GM23338 (cell line): ENCODE data around the gene TATDN3. TPM values are rescaled to one million over a fixed set of nuclear protein-coding genes. Genes with fewer than 3 reads are reported as not detected.
"Not testable (repeated sequence)": the region's sequence is repeated elsewhere in the genome, so short reads cannot be mapped to it uniquely, and the experiment has no call there.

Experiments used
- ATAC-seq: fragments of 200-7000 bp; cut with Tn5 transposase; 3 replicates; pipeline ENCODE4 v1.9.1; 2020
- DNase-seq: peaks from one replicate; pipeline ENCODE4 v3.0.0-alpha.2; 2015; ENCODE audit warnings: low spot score
- H2AFZ ChIP-seq: fragments of 200-600 bp; sonication (generic); 2 replicates; pipeline ENCODE4 v1.8.0; 2016; ENCODE audit warnings: antibody characterized with exemption, mild to moderate bottlenecking, moderate library complexity
- H3F3A ChIP-seq: fragments of 200-600 bp; sonication (generic); replicated peaks from 2 replicates; pipeline ENCODE4 v1.8.0; 2017; ENCODE audit warnings: antibody characterized with exemption, mixed run types, low read depth
- H3K27ac ChIP-seq: fragments of 200-600 bp; sonication (generic); 2 replicates; pipeline ENCODE4 v1.6.1; 2016; ENCODE audit warnings: low read depth
- H3K27me3 ChIP-seq: fragments of 200-600 bp; sonication (generic); 2 replicates; pipeline ENCODE4 v1.8.0; 2016; ENCODE audit warnings: mild to moderate bottlenecking, mixed run types, moderate library complexity; ENCODE audit not compliant: insufficient read depth
- H3K36me3 ChIP-seq: fragments of 200-600 bp; sonication (generic); 2 replicates; pipeline ENCODE4 v1.8.0; 2016; ENCODE audit warnings: mild to moderate bottlenecking; ENCODE audit not compliant: insufficient read depth
- H3K4me1 ChIP-seq: fragments of 200-600 bp; sonication (generic); 2 replicates; pipeline ENCODE4 v1.8.0; 2016; ENCODE audit warnings: mild to moderate bottlenecking, moderate library complexity; ENCODE audit not compliant: insufficient read depth
- H3K4me2 ChIP-seq: fragments of 200-600 bp; sonication (generic); 2 replicates; pipeline ENCODE4 v1.7.1; 2017; ENCODE audit warnings: mixed run types
- H3K4me3 ChIP-seq: fragments of 200-600 bp; sonication (generic); 2 replicates; pipeline ENCODE4 v1.6.1; 2016; ENCODE audit warnings: mixed run types
- H3K79me2 ChIP-seq: fragments of 200-600 bp; sonication (generic); replicated peaks from 2 replicates; pipeline ENCODE4 v1.8.0; 2017; ENCODE audit warnings: mild to moderate bottlenecking; ENCODE audit not compliant: insufficient read depth
- H3K9me2 ChIP-seq: fragments of 200-600 bp; sonication (generic); 2 replicates; pipeline ENCODE4 v1.8.0; 2017; ENCODE audit not compliant: insufficient read depth
- H4K20me1 ChIP-seq: fragments of 200-600 bp; sonication (generic); replicated peaks from 2 replicates; pipeline ENCODE4 v1.8.0; 2017; ENCODE audit warnings: mild to moderate bottlenecking; ENCODE audit not compliant: insufficient read depth
- H3K27ac Mint-ChIP-seq: 2 replicates; pipeline ENCODE4 v1.8.0; 2020; ENCODE audit warnings: inconsistent platforms, mild to moderate bottlenecking, moderate library complexity, mixed read lengths
- H3K27me3 Mint-ChIP-seq: 3 replicates; pipeline ENCODE4 v1.8.0; 2022; ENCODE audit warnings: low read depth, mild to moderate bottlenecking, moderate library complexity, mixed read lengths, inconsistent platforms; ENCODE audit not compliant: insufficient read depth, poor library complexity
- H3K36me3 Mint-ChIP-seq: 3 replicates; pipeline ENCODE4 v1.8.0; 2021; ENCODE audit warnings: low read depth, mild to moderate bottlenecking, inconsistent platforms, moderate library complexity, mixed read lengths
- H3K4me1 Mint-ChIP-seq: 3 replicates; pipeline ENCODE4 v1.8.0; 2020; ENCODE audit warnings: mild to moderate bottlenecking, inconsistent platforms, mixed read lengths
- H3K4me3 Mint-ChIP-seq: 3 replicates; pipeline ENCODE4 v1.8.0; 2021; ENCODE audit warnings: moderate library complexity, mild to moderate bottlenecking, inconsistent platforms, mixed read lengths
- H3K9me3 Mint-ChIP-seq: 3 replicates; pipeline ENCODE4 v1.8.0; 2020; ENCODE audit warnings: moderate library complexity, mild to moderate bottlenecking, inconsistent platforms, mixed read lengths
- CREB1 ChIP-seq: fragments of 250-450 bp; sonication (Bioruptor Pico); IDR thresholded peaks from 2 replicates; pipeline ENCODE4 v1.5.0; 2020; ENCODE audit warnings: low read depth, mild to moderate bottlenecking, moderate library complexity
- ZNF331 ChIP-seq: fragments of 250-450 bp; sonication (Bioruptor Pico); IDR thresholded peaks from 2 replicates; pipeline ENCODE4 v1.5.0; 2020; ENCODE audit warnings: low read depth, mild to moderate bottlenecking, moderate library complexity
- polyA plus RNA-seq: library from polyadenylated mRNA; unstranded; fragments of >200 nt; fragmentation: Nextera tagmentation; extraction: Ambion mirVana; gene quantifications from 2 replicates; pipeline ENCODE4 v1.2.1, GENCODE V29; 2016
- total RNA-seq: library from RNA; depleted of rRNA; stranded (reverse); fragments of >200 nt; shearing (Covaris generic); gene quantifications from 2 replicates; pipeline ENCODE4 v1.2.3, GENCODE V29; 2014
- TF ChIP-seq, protein P1 (sequence below), 2 experiments: fragments of 200-600 bp in 1 of 2; sonication (generic) in 1 of 2; conservative IDR thresholded peaks; 2 replicates each; pipeline versions ENCODE4 v1.5.1 to v1.6.1; 2016 to 2017; ENCODE audit warnings: antibody characterized with exemption in 2 of 2, low read depth in 2 of 2, mild to moderate bottlenecking in 2 of 2, moderate library complexity in 1 of 2

Gene TATDN3
- total and polyA plus RNA-seq, 2 experiments from 2014 or later, result 10.9 to 24.2 TPM

DNA sequence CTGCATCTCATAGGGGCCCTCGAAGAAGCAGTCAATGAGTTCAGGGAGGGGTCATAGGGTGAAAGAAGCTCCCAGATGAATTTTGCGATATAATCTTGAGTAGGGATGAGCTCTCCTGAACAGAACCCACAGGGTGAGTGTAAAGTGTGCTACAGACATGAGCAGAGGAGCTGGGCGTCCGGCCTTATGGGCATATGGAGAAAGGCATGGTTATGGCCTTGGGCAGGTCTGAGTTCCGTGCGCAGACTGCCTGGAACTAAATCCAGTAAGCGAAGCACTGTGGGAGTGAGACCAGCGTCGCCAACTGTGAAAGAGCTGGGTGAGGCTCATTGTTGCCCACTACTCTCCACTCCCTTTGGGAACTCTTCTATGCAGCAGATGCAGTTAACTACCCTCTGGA lies 28.9 kb upstream of the TATDN3 start:
- H2AFZ ChIP-seq, result no peak overlapping the region
- no peak overlapping the region; the same call in 1 of the 2 replicates for H3K4me2 ChIP-seq
- no peaks in the 10 kb centered on the region for H3F3A ChIP-seq
- no peak overlapping the region for H3K4me3 ChIP-seq
- TF ChIP-seq CREB1 (CRISPR knock-in tag) (no peak), ZNF331 (CRISPR knock-in tag) (no peak)
- TF ChIP-seq, protein P1, sequence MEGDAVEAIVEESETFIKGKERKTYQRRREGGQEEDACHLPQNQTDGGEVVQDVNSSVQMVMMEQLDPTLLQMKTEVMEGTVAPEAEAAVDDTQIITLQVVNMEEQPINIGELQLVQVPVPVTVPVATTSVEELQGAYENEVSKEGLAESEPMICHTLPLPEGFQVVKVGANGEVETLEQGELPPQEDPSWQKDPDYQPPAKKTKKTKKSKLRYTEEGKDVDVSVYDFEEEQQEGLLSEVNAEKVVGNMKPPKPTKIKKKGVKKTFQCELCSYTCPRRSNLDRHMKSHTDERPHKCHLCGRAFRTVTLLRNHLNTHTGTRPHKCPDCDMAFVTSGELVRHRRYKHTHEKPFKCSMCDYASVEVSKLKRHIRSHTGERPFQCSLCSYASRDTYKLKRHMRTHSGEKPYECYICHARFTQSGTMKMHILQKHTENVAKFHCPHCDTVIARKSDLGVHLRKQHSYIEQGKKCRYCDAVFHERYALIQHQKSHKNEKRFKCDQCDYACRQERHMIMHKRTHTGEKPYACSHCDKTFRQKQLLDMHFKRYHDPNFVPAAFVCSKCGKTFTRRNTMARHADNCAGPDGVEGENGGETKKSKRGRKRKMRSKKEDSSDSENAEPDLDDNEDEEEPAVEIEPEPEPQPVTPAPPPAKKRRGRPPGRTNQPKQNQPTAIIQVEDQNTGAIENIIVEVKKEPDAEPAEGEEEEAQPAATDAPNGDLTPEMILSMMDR (conservative IDR thresholded peaks at IDR 0.05; ENCODE audit: low read depth in 2 of 2), result no peak
- no peak overlapping the region for H3K4me3 Mint-ChIP-seq
- H3K9me2 ChIP-seq, result no peaks in the 10 kb centered on the region
- no peaks in the 10 kb centered on the region for H3K4me1 ChIP-seq
- peaks cover 90% of the 10 kb centered on the region for H3K79me2 ChIP-seq
- no peak overlapping the region for H3K27ac Mint-ChIP-seq
- no peaks in the 10 kb centered on the region for H3K36me3 ChIP-seq
- H3K27me3 Mint-ChIP-seq, result no peaks in the 10 kb centered on the region
- H4K20me1 ChIP-seq, result peaks cover 22% of the 10 kb centered on the region; the same call in 1 of the 2 replicates
- no peaks in the 10 kb centered on the region for H3K27me3 ChIP-seq
- H3K4me1 Mint-ChIP-seq, result peaks cover 11% of the 10 kb centered on the region
- ATAC-seq (no peak), DNase-seq (no peak)
- H3K36me3 Mint-ChIP-seq, result peaks cover 33% of the 10 kb centered on the region
- peaks cover 11% of the 10 kb centered on the region; the same call in 1 of the 3 replicates for H3K9me3 Mint-ChIP-seq
- H3K27ac ChIP-seq, result no peak overlapping the region

DNA sequence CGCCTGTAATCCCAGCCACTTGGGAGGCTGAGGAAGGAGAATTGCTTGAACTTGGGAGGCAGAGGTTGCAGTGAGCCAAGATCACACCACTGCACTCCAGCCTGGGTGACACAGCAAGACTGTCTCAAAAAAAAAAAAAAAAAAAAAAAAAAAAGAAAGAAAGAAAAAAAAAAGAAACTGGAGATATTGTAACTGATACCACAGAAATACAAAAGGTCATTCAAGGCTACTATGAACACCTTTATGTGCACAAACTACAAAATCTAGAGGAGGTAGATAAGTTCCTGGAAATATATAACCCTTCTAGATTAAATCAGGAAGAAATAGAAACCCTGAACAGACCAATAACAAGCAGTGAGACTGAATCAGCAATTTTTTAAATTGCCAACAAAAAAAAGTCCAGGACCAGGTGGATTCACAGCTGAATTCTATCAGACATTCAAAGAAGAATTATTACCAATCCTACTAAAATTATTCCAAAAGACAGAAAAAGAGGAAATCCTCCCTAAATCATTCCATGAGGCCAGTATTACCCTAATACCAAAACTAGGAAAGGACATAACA lies 26.9 kb upstream of the TATDN3 start:
- H3K27me3 Mint-ChIP-seq, result not testable (repeated sequence)

DNA sequence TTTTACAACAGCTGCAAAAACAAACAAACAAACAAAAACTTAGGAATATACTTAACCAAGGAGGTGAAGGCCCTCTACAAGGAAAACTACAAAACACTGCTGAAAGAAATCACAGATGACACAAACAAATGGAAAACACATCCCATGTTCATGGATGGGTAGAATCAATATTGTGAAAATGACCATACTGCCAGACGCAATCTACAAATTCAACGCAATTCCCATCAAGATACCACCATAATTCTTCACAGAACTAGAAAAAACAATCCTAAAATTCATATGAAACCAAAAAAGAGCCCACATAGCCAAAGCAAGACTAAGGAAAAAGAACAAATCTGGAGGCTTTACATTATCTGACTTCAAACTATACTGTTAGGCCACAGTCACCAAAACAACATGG lies 24.9 kb upstream of the TATDN3 start:
- peaks cover 90% of the 10 kb centered on the region for H3K79me2 ChIP-seq
- H2AFZ ChIP-seq, result not testable (repeated sequence)

More for the DNA sequence above, 26.9 kb upstream of the TATDN3 start:
- H3K27ac ChIP-seq, H2AFZ ChIP-seq, H3K27me3 ChIP-seq, H3K9me2 ChIP-seq, H3K4me2 ChIP-seq, H3K4me3 Mint-ChIP-seq, H3F3A ChIP-seq, DNase-seq, H3K4me3 ChIP-seq, H3K4me1 ChIP-seq, H3K36me3 ChIP-seq, ATAC-seq, H3K4me1 Mint-ChIP-seq: not testable (repeated sequence)
- H3K79me2 ChIP-seq, result peaks cover 90% of the 10 kb centered on the region
- H3K27ac Mint-ChIP-seq, result peak overlapping the region; percentile 45; the same call in 1 of the 2 replicates
- H4K20me1 ChIP-seq, result peaks cover 22% of the 10 kb centered on the region; the same call in 1 of the 2 replicates
- peaks cover 52% of the 10 kb centered on the region for H3K36me3 Mint-ChIP-seq
- H3K9me3 Mint-ChIP-seq, result peaks cover 21% of the 10 kb centered on the region; the same call in 2 of the 3 replicates

More for the DNA sequence above, 24.9 kb upstream of the TATDN3 start:
- H3K27me3 ChIP-seq, H3K4me1 ChIP-seq, H3K4me1 Mint-ChIP-seq, H3K27me3 Mint-ChIP-seq, H3K4me2 ChIP-seq, H3K36me3 ChIP-seq, DNase-seq, H3K9me2 ChIP-seq, H3K27ac Mint-ChIP-seq, H3K4me3 ChIP-seq, H3K4me3 Mint-ChIP-seq, ATAC-seq, H3K27ac ChIP-seq, H3F3A ChIP-seq: not testable (repeated sequence)
- peaks cover 12% of the 10 kb centered on the region; the same call in 1 of the 2 replicates for H4K20me1 ChIP-seq
- Mint-ChIP-seq H3K36me3 (peaks cover 71% of the 10 kb centered on the region), H3K9me3 (peaks cover 21% of the 10 kb centered on the region; the same call in 2 of the 3 replicates)
